Activated B cell treated with CpG ODN at 0.5 μM for 24 hours (primary cell): ENCODE data around the gene KCNMA1. TPM values are rescaled to one million over a fixed set of nuclear protein-coding genes. Genes with fewer than 3 reads are reported as not detected.

Source experiments
- ATAC-seq: fragments of 200-7000 bp; cut with Tn5 transposase; one replicate; pipeline ENCODE4 v1.10.0; 2021; ENCODE audit warnings: low read depth, mild to moderate bottlenecking, moderate library complexity
- CTCF ChIA-PET: fragments of 350-600 bp; sonication (Branson Sonifier 250); formaldehyde crosslinking; loops from one replicate; lab custom pipeline; 2021; ENCODE audit warnings: antibody characterized with exemption; lab: Charles Lee
- POLR2A ChIA-PET: fragments of 350-600 bp; sonication (Branson Sonifier 250); formaldehyde crosslinking; loops from one replicate; lab custom pipeline; 2021; ENCODE audit warnings: antibody characterized with exemption; lab: Charles Lee
- DNase-seq: peaks from one replicate; pipeline ENCODE4 v3.0.0; 2022
- H3K27ac Mint-ChIP-seq: one replicate; pipeline ENCODE4 v1.8.0; 2020; ENCODE audit warnings: mixed read lengths
- H3K27me3 Mint-ChIP-seq: one replicate; pipeline ENCODE4 v1.8.0; 2021; ENCODE audit warnings: mixed read lengths
- H3K36me3 Mint-ChIP-seq: one replicate; pipeline ENCODE4 v1.8.0; 2021; ENCODE audit warnings: low read depth, mixed read lengths
- H3K4me1 Mint-ChIP-seq: one replicate; pipeline ENCODE4 v1.8.0; 2021; ENCODE audit warnings: mixed read lengths
- H3K4me3 Mint-ChIP-seq: one replicate; pipeline ENCODE4 v1.8.0; 2020; ENCODE audit warnings: mild to moderate bottlenecking, mixed read lengths
- H3K9me3 Mint-ChIP-seq: one replicate; pipeline ENCODE4 v1.8.0; 2020; ENCODE audit warnings: mixed read lengths
- CTCF ChIP-seq: fragments of 200-600 bp; IDR thresholded peaks from one replicate; pipeline ENCODE4 v1.8.0; 2022; ENCODE audit warnings: antibody characterized with exemption, mild to moderate bottlenecking
- intact Hi-C: fragments of 100-400 bp; cut with micrococcal nuclease; formaldehyde crosslinking; loops from one replicate; pipeline ENCODE4 v1.15.1; 2024
- total RNA-seq: library from RNA; stranded (reverse); gene quantifications from 2 replicates; pipeline ENCODE4 v1.2.3, GENCODE V29; 2022

KCNMA1 gene
- total RNA-seq, 1 donor from 2014 or later: 3.7 TPM

GRCh38 chr10:76983624-76984023, 654.0 kb downstream of the KCNMA1 start:
- CTCF ChIA-PET: interaction anchor here (0.7 to 1.3 kb wide), 4 partner anchors 8 to 353 kb away, joined by 3 to 5 read pairs (median 4); no protein-coding TSS in a partner anchor
- no peaks in the 10 kb centered on the region for H3K9me3 Mint-ChIP-seq

GRCh38 chr10:76982671-76983070, 654.9 kb downstream of the KCNMA1 start:
- intact Hi-C loops: loop anchor here (10.0 kb wide), 1 partner anchor 948 kb away; no protein-coding TSS in a partner anchor
- Mint-ChIP-seq H3K27ac (no peak overlapping the region), H3K36me3 (no peaks in the 10 kb centered on the region)

More at GRCh38 chr10:76983624-76984023, 654.0 kb downstream of the KCNMA1 start:
- DNase-seq (no peak), ATAC-seq (no peak)
- POLR2A ChIA-PET: no interaction called here
- intact Hi-C loops: loop anchor here (10.0 kb wide), 1 partner anchor 949 kb away; no protein-coding TSS in a partner anchor
- Mint-ChIP-seq H3K4me1 (no peaks in the 10 kb centered on the region), H3K27ac (no peak overlapping the region), H3K27me3 (no peaks in the 10 kb centered on the region), H3K36me3 (no peaks in the 10 kb centered on the region), H3K4me3 (no peak overlapping the region)
- TF ChIP-seq CTCF: no peak

GRCh38 chr10:76981251-76981650, 656.4 kb downstream of the KCNMA1 start:
- no peak for TF ChIP-seq CTCF
- H3K4me1 Mint-ChIP-seq: no peaks in the 10 kb centered on the region
- H3K27me3 Mint-ChIP-seq: peaks cover 2% of the 10 kb centered on the region
- POLR2A ChIA-PET: no interaction called here
- intact Hi-C loops: loop anchor here (10.0 kb wide), 1 partner anchor 946 kb away; no protein-coding TSS in a partner anchor
- ATAC-seq: no peak
- H3K27ac Mint-ChIP-seq: no peak overlapping the region
- H3K9me3 Mint-ChIP-seq: no peaks in the 10 kb centered on the region
- CTCF ChIA-PET: interaction anchor here (1.8 kb wide), 1 partner anchor 10 kb away, joined by 4 read pairs; no protein-coding TSS in a partner anchor
- no peak for DNase-seq
- H3K4me3 Mint-ChIP-seq: no peak overlapping the region
- H3K36me3 Mint-ChIP-seq: no peaks in the 10 kb centered on the region

More at GRCh38 chr10:76982671-76983070, 654.9 kb downstream of the KCNMA1 start:
- ChIA-PET CTCF (interaction anchor here (1.3 kb wide), 1 partner anchor 9 kb away, joined by 5 read pairs; no protein-coding TSS in a partner anchor), POLR2A (no interaction called here)
- Mint-ChIP-seq H3K4me1 (no peaks in the 10 kb centered on the region), H3K9me3 (no peaks in the 10 kb centered on the region), H3K27me3 (no peaks in the 10 kb centered on the region), H3K4me3 (no peak overlapping the region)
- DNase-seq: no peak
- no peak for TF ChIP-seq CTCF
- no peak for ATAC-seq

GRCh38 chr10:76977901-76978300, 659.7 kb downstream of the KCNMA1 start:
- Mint-ChIP-seq H3K27me3 (peaks cover 2% of the 10 kb centered on the region), H3K4me3 (no peak overlapping the region), H3K36me3 (no peaks in the 10 kb centered on the region), H3K27ac (no peak overlapping the region), H3K4me1 (no peaks in the 10 kb centered on the region), H3K9me3 (no peaks in the 10 kb centered on the region)
- ATAC-seq (no peak), DNase-seq (no peak)
- no peak for TF ChIP-seq CTCF
- intact Hi-C loops: no loop called here
- ChIA-PET POLR2A (no interaction called here), CTCF (no interaction called here)

- H3K4me1 Mint-ChIP-seq: no peaks in the 10 kb centered on the region
- ChIA-PET CTCF (no interaction called here), POLR2A (no interaction called here)
- intact Hi-C loops: no loop called here
- H3K27ac Mint-ChIP-seq: no peak overlapping the region
- no peak overlapping the region for H3K4me3 Mint-ChIP-seq
- H3K9me3 Mint-ChIP-seq: no peaks in the 10 kb centered on the region
- DNase-seq (no peak), ATAC-seq (no peak)
- no peaks in the 10 kb centered on the region for H3K36me3 Mint-ChIP-seq
- TF ChIP-seq CTCF: no peak
- H3K27me3 Mint-ChIP-seq: peaks cover 2% of the 10 kb centered on the region
These were observed 660.6 kb downstream of the KCNMA1 start for GRCh38 chr10:76977046-76977445.
